Measurements from ENCODE around the gene TMEM154.

Gene TMEM154

DNA sequence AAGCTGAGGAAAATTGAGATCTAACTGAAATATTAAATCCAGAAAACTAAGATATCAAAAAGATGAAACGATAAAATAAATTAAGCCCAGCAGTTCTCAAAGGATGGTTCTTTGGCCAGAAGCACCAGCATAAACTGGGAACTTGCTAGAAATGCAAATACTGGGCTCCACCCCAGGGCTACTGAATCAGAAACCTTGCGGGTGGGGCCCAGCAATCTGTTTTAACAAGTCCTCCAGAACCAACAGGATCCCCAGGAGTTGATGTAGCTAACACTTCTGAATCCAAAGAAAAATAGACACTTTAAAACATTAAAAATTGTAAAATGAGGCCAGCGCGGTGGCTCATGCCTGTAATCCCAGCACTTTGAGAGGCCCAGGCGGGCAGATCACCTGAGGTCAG, 14.1 kb upstream of the TMEM154 start:
- no peak for DNase-seq

DNA sequence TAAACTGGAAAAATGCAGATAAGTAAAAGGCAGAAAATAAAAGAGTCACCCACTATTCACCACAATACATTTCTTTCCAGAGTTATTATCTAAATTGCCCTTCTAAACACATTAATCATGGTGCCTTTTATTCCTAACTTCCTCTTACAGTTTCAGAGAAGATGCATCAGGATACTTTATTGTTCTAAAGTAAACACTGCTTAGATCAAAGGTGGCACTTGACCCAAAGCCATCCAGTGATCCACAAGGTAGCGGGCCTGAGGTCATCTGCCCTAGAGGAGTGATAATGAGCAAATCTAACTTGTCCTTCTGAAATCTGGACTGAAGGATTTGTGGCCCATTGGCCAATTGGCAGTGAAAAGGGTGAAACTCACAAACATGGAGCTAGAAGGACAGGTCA, 12.0 kb upstream of the TMEM154 start:
- peak; percentile 81 for DNase-seq

DNA sequence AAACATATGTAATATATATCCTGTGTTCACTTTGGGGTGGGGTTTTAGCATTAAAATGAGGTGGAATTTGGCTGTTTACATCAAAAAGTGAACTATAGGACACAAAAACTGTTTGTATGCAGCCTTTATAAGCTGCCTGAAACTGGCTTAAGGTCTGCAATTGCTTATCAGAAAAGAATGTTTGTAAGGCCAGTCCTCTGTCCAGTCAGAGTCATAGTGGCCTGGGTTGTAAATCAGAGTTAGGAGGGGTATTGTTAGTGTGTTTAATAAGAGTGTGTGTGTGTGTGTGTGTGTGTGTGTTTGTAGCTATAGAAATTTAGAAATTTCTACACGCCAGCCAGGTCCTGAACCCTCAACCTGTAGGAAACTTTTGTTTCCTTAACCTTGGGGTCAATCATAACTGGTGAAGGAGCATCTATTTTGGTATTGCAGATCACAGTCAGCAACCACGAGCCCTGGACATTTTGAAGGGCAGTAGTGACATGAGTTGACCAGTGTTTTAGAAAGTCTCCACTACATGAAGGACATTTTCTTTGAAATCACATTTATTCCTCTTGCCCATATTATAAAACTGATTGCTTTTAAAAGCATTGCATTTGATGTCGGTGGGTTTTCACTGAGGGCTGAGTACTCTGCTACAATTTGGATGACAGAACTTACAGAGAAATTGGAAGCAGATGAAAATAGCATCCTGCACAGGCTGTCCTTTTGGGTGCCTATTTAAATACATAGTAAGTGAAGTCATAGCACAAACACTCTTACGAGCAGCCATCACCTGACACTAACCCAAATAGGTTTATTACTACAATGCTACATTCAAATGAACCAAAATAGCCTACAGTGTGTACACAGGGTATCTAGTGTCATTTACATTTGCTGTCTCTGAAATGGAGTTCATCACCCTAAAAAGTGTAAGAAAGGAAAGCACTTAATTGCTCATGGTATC, 11.2 kb upstream of the TMEM154 start:
- DNase-seq, result peak; percentile 81

DNA sequence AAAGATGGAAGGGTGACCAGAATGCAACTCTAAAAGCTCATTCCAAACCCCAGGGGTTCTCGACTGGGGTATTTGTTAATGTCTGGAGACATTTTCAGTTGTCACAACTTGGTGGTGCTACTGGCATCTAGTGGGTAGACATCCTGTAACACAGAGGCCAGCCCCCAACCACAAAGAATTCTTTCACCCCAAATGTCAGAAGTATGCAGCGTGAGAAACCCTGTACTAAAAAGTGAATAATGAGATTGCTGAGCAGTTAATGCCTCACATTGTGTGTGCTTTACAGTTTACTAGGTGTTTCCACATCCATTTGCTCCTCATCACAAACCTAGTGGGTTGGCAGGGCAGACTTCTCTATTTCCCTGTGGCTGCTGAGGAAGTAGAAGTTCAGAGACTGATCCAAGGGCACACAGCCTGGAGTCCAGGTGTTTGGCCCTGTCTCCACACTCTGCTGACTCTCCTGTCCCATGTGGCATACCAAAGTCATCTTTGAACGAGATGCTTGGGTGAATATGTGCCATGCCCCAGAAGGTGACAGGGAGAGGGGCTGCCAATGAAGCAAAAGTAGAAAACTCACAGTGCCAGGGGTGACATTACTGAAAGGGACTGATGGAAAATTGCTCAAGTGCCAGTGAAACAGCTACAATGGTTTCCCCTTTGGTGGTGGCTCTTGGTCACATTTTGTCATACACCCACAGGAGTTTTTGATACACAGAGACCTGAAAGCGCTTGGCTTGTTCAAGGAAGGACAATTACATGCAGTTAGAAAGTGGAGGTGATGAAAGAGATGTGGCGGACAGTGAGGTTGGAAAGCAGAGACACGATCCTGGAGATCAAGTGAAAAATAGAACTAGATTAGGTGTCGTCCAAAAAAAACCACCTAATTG, 10.1 kb upstream of the TMEM154 start:
- DNase-seq, result no peak

DNA sequence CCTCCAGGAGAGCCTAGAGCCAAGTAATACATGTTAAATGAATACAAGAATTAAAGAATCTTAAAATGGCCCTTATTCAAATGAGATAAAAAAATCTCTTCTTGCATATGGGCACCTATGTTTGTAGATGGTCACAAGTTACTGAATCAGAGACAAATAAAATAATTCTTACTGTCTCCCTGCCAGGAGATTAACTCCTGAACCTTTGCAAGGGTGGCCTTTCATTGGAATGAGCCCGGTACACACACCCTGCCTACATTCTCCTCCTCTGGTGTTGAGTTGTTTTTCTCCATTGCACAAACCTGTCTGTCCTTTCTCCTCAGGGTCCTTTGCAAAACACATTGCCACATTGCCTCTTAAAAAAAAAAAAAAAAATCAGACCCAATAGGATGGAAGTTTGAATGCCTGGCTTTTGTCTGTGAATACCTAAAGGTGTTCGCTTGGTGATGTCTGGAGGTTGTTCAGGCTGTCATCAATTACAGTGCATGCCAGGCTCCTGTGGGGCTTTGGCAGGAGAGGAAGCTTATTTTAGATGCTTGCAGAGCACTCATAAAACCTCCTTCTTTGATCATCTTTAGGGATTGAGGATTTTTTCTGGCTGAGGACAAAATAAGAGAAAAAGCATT, 8.3 kb upstream of the TMEM154 start:
- DNase-seq, result no peak

DNA sequence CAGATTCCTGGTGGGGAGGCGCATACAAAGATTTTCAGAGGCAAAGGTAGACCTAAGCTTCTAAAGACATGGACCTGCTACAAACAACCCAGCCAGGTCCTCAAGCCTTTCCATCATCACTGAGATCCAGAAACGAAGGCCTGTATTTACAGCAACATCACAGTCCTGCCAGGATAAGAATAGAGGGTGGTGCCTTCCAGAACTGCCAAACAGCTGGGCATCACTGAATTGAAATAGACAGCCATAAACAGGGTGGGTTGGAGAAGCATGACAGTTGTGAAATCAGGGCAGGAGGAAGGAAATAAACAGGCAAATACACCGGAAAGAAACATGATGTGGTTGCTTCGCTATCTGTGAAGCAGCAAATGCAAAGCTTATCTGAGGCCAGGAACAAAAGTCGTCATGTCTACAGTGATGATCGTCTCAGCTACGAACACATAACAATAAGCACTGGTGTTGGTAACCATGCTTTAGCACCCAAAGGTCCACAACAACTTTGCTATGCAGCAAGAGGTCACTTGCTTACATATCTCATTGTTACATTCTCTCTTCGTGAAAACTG, 6.7 kb upstream of the TMEM154 start:
- DNase-seq, result no peak

DNA sequence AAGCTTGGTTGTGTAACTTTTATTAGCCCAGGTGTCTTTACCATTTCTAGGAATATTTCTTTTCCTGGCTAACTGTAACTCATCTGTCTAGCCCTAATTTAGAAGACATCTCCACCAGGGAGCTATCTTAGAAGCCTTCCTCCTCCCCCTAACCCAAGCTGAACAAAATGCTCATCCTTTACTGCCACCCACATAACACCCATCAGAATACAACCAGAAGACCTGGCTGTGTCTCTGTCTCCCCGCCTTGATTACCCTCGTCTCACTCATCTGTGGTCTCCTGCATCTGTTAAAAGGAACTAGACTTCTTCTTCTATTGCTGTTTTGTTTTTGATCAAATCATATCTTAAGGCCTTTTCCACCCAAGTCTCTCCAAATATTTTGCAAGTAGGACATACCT, 4.8 kb upstream of the TMEM154 start:
- no peak for DNase-seq

DNA sequence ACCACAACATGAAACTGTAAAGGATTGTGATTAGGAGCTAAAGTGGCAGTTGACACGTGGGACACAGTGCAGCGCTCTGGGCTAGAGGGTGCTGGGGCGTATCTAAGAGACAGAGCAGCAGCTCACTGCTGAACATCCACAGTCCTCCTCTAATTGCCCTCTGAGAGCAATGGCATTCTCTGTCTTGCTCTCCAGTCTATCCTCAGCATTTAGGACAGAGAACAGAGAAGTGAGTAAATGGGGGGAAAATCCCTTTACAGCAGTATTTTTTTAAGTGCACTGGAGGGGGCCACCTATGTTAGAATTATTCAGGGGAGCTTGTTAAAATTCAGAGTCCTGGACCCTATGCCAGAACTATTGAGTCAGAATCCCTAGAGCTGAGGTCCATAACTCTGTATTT, 4.2 kb upstream of the TMEM154 start:
- DNase-seq, result no peak

DNA sequence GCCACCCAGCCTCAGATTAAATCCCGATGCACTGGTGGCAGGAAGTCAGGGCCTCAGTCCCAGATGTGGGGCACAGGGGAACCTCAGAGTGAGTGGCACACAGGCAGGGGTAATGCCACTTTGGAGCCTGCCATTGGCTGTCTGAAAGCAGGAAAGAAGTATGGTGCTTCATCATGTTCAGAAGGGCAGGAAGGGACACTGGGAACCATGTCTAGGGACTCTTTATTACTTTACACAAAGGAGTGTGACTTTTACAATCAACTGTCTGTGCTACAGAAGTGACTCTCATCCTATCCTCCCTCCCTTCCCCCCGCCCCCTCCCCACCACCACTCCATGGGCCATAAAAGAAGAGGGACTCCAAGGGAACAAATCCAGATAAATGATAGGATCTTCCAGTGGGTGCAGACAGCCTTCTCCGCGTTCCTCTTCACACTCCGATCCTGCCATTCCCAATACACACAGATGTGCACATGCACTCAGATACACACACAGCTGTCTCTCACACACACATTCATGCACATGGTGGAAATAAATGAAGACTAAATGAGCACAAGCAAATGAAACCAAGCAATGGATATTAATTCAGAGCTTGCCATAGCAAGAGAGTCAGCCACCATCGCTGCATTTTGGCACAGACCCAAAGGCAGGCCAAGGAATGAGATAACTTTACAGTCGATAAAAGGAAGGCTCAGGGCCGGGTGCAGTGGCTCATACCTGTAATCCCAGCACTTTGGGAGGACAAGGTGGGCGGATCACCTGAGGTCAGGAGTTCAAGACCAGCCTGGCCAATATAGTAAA, 2.5 kb upstream of the TMEM154 start:
- DNase-seq, result no peak

DNA sequence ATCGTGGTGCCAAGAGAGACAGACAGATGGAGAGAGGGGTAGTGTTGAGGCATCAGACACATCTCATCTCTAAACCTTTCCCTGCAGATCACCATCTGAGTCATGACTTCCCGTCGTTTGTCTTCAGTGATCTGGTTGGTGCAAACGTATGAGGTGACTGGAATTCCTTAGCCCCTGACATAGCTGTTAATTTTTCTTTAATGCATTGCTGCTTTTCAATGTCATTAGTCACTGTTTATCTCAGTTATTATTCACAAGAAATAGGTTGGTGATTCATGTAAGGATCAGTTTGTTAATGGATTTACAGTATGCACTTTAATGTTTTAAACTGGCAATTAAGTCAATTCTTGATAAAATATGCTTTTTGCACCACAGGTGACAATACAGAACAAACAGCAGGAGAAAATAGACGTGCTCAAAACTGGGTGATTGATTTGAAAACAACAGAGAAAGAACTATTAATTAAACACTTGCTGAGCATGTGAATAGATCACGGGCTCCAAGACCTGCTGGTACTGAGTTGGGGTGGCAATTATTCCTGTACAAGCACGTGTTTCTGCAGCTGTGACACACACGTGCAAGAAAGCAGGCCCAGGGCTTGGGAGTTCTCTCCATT, 1.3 kb upstream of the TMEM154 start:
- DNase-seq, result peak; percentile 29

DNA sequence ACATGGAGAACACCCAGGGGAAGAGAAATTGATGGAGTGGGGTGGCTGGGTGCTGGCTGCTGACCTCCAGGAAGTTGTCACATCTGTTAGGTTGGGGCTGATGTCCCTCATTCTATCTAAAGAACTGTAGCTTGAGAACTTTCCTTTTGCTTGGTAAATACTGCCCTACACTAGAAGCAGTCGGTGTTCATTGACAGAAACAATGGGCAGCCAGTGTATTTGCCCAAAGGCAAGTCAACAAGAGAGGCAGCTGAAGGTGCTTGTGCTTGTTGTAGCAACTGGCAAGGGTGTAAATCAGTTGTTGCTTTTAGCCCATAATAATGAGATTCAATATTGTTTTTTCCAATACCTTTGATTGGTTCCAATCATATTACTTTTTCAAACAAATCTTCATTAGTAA, 956 bp downstream of the TMEM154 start:
- peak; percentile 21 for DNase-seq

DNA sequence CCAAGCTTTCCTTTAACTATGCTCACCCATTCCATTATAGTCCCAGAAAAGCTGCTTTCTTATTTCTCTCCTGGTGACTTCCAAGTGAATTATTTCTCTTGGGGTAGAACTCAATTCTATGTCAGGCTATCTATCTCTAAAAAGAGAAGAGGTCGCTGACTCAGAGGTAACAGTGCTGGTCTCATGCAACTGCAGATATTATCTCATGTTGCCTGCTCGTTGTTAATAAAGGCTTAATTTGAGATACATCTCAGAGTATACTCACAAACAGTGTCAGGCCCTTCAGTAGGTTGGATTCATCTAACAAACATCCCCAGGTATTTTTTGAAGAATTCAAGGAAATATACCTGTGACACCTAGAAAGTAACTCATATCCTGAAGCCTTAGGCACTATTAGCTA, 2.7 kb downstream of the TMEM154 start:
- no peak for DNase-seq

DNA sequence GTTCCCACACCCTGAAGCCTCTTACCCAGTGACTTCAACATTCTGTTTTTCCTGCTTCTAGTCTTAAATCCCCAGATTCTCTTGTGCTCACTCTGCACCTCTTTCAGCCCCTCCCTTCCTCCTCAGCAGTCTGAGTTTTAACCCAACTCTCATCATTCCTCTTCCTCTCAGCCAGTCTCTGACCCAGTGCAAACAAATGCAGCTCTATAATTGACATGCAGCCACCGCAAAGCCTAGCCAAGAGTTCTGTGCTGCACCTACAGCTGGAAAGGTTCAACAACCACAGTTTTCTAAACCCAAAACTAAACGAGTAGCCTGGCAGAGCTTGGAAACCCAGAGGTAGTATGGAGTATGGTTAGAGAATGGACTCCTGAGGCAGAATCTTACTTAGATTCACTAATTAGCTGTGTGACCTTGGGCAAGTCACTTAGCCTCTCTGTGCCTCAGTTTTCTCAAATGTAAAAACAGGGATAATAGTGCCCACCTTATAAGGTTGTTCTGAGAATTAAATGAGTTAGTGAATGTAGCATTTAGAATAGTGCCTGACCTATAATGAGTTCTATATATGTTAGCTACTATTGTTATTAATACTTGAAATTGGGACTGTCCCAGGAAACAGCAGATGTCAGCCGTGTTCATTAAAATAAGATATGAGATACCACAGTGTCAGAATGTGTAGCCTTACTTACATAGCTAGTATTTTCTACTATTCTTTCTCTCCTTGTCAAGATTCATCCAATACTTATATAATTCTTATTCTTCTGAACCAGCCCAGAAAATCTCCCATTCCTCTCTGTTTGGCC, 3.5 kb downstream of the TMEM154 start:
- DNase-seq, result no peak

DNA sequence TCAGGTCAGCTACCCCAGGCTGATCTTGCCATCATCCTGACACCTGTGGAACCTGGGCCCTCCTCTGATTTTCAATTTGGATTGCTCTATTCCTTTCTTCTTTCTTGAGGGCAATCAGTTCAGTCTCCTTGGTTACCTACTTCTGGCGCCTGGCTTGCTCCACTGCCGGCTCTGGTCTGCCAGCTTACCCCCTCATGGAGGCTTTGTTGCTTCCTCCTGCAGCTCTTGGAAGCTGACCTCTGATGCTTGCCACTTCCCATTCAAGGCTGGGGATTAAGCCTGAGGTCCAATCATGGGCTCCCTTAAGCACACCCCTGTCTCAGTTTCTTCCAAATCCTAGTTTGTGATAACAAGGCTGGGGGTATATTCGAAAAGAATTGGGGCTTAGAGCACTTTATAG, 5.4 kb downstream of the TMEM154 start:
- no peak for DNase-seq

DNA sequence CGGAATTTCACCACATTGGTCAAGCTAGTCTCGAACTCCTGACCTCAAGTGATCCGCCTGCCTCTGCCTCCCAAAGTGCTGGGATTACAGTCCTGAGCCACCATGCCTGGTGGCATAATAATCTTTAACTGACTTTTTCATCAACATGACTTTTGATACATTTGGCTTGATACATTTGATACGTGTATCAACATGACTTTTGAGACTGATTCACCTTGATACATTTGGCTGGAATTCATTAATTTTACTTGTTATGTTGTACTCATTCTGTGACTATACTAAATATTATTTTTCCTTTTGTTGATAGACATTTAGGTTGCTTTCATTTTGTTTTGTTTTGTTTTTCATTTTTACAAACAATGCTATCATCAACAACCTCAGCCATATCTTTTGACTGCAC, 6.3 kb downstream of the TMEM154 start:
- no peak for DNase-seq

DNA sequence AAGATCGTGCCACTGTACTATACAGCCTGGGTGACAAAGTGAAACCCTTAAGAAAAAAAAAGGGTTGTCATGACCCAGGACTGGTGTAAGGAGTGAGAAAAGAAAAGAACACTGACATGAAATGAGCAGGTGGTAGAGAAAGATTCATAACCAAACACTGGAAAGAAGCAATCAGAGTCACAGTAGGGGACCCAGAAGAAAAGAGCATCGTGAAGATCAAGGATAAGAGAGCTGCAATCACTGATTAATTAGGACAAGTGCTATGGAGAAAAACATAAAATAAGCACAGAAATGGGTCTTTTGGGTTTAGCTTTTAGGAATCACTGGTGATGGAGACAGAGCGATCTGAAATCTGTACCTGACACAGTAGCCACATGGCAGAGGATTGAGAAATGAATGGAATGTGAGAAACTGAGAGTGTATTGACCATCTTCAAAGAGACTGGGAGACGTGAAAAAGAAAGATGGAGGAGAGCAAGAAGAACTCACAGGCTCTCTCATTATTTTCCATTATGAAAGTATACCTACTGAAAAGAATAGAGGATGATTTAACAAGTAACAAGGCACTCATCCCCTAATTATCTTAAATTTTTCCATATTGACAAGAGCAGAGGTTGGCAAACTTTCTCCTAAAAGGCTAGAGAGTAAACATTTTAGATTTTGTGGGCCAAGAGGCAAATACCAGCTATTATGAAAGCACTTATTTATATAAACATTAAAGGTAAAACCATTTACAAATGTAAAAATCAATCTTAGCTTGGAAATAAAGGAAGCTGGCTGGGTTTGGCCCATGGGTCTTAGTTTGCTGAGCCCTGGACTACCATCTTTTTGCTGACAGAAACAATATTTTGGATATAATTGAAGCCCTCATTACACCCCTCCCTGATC, 7.3 kb downstream of the TMEM154 start:
- DNase-seq, result no peak

DNA sequence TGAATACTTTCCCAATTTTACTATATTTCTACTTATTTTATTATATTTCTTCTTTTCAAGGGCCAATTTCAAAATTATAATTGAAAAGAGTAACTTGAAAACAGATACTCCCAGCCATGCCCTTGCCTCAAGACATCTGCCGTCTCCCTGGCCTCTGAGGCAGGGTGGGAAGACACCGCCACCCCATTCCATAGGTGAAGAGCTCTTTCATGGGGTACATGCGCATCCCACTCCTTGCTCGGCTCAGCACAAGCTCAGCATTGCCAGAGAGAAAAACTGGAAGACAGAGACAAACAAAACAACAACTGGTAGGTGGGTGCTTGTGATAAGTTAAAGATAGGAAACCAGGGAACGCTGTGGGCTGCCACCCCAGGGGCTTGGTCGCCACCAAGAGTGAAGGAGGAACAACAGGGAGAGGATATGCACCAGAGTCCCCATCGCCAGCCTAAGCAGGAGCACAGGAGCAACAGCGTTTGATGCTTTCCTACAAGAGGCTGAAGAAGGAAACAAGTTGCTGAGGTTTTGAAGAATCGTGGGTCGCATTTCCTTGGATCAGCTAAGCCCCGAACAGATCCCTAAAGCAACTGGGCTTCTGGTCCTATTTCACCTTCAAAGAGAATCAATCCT, 11.3 kb downstream of the TMEM154 start:
- no peak for DNase-seq

DNA sequence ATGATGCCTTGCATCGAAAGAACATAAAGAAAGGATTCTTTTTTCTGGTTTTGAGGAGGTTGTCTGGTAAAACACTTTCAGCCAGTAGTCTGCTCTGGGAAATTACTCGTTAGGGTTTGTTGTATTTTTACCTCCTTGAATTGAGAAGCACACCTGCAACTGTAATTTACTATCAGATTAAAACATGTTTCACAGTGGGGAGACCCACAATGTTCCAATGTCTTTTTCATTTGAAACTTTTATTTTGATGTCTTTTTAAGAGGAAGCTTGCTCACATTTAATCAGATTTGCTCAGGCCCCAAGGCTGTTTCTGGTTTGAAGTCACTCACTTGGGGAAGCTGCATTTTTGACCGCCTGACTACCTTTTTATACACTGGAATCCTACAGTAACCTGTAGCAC, 12.0 kb downstream of the TMEM154 start:
- no peak for DNase-seq

DNA sequence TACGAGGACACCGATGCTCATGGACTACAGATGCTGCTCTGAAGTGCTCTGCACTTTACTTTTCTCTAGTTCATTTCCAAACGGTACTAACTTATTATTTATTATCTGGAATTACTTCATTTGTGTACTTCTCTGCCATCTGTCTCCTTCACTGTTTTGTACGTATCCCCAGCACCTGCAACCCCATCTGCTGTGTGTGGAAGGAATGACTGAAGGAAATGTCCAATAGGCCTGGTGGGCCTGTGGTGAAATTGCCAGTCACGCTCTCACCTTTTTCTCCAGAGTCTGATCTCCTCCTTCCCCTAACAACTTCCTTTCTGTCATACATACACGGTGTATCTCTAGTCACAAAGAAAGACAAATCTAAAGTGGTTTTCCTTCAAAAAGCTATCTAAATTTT, 12.9 kb downstream of the TMEM154 start:
- no peak for DNase-seq

Data from NCI-H748 treated with DMSO at 0.1 percent for 48 hours (cell line).